ENCODE measurements around the gene ZNRD2. TPM values are rescaled to one million over a fixed set of nuclear protein-coding genes. Genes with fewer than 3 reads are reported as not detected.

The ZNRD2 gene
- total RNA-seq, 1 donor from 2014 or later: 15.9 TPM

GRCh38 chr11:65537620-65538231 lies 32.6 kb upstream of the ZNRD2 start:
- DNase-seq (ENCODE audit: low spot score in 2 of 2): no peak
- FAIRE-seq: no peak

- DNase-seq (ENCODE audit: low spot score in 2 of 2) (no peak), FAIRE-seq (no peak)
Observed at GRCh38 chr11:65538232-65538914, 31.9 kb upstream of the ZNRD2 start.

- DNase-seq (ENCODE audit: low spot score in 2 of 2): no peak
- FAIRE-seq: no peak
Observed at GRCh38 chr11:65538915-65539743, 31.1 kb upstream of the ZNRD2 start.

GRCh38 chr11:65539744-65540289 lies 30.5 kb upstream of the ZNRD2 start:
- DNase-seq (ENCODE audit: low spot score in 2 of 2): no peak
- no peak for FAIRE-seq

- FAIRE-seq (no peak), DNase-seq (ENCODE audit: low spot score in 2 of 2) (peak; percentile 98 to 99)
Observed at GRCh38 chr11:65540290-65541092, 29.8 kb upstream of the ZNRD2 start.

- FAIRE-seq: no peak
Observed at GRCh38 chr11:65541093-65541982, 28.9 kb upstream of the ZNRD2 start.

GRCh38 chr11:65542738-65543390 lies 27.4 kb upstream of the ZNRD2 start:
- FAIRE-seq (no peak), DNase-seq (ENCODE audit: low spot score in 2 of 2) (no peak)

More at GRCh38 chr11:65541093-65541982, 28.9 kb upstream of the ZNRD2 start:
- no peak for DNase-seq (ENCODE audit: low spot score in 2 of 2)

GRCh38 chr11:65545853-65546216 lies 24.4 kb upstream of the ZNRD2 start:
- FAIRE-seq: no peak
- DNase-seq (ENCODE audit: low spot score in 2 of 2): no peak

GRCh38 chr11:65546217-65546958 lies 23.9 kb upstream of the ZNRD2 start:
- FAIRE-seq (no peak), DNase-seq (ENCODE audit: low spot score in 2 of 2) (peak; percentile 77 to 82)

GRCh38 chr11:65547446-65548125 lies 22.7 kb upstream of the ZNRD2 start:
- no peak for FAIRE-seq
- no peak for DNase-seq (ENCODE audit: low spot score in 2 of 2)

- no peak for DNase-seq (ENCODE audit: low spot score in 2 of 2)
- FAIRE-seq: no peak
Observed at GRCh38 chr11:65548395-65548794, 21.9 kb upstream of the ZNRD2 start.

- FAIRE-seq (no peak), DNase-seq (ENCODE audit: low spot score in 2 of 2) (no peak)
Observed at GRCh38 chr11:65549096-65549495, 21.2 kb upstream of the ZNRD2 start.

- DNase-seq (ENCODE audit: low spot score in 2 of 2) (no peak), FAIRE-seq (no peak)
Observed at GRCh38 chr11:65551572-65552387, 18.5 kb upstream of the ZNRD2 start.

GRCh38 chr11:65552388-65552951 lies 17.8 kb upstream of the ZNRD2 start:
- FAIRE-seq: no peak
- DNase-seq (ENCODE audit: low spot score in 2 of 2): no peak

- FAIRE-seq: no peak
- no peak for DNase-seq (ENCODE audit: low spot score in 2 of 2)
Observed at GRCh38 chr11:65553301-65554001, 16.8 kb upstream of the ZNRD2 start.
